SK-N-SH treated with all-trans-retinoic acid at 6 μM for 48 hours (cell line): ENCODE data around the gene HOXC10.

ENCODE experiments used
- ATAC-seq: fragments of 200-7000 bp; cut with Tn5 transposase; 3 replicates; pipeline ENCODE4 v1.9.1; 2020; ENCODE audit warnings: mild to moderate bottlenecking, moderate library complexity
- ARNTL ChIP-seq: fragments of 450-650 bp; formaldehyde crosslinking; IDR thresholded peaks from 2 replicates; pipeline ENCODE4 v1.5.0; 2020; ENCODE audit warnings: low read depth, mild to moderate bottlenecking, moderate library complexity, borderline replicate concordance
- BACH2 ChIP-seq: fragments of 250-450 bp; sonication (Bioruptor Pico); IDR thresholded peaks from 2 replicates; pipeline ENCODE4 v1.9.0; 2021; ENCODE audit warnings: mild to moderate bottlenecking, borderline replicate concordance
- CSDC2 ChIP-seq: fragments of 250-450 bp; sonication (Bioruptor Pico); IDR thresholded peaks from 2 replicates; pipeline ENCODE4 v1.5.0; 2020; ENCODE audit warnings: mild to moderate bottlenecking, moderate library complexity
- ESRRG ChIP-seq: fragments of 250-450 bp; sonication (Bioruptor Pico); IDR thresholded peaks from 2 replicates; pipeline ENCODE4 v1.6.1; 2021; ENCODE audit warnings: mild to moderate bottlenecking
- GLIS3 ChIP-seq: fragments of 250-450 bp; sonication (Bioruptor Pico); IDR thresholded peaks from 2 replicates; pipeline ENCODE4 v1.5.0; 2020; ENCODE audit warnings: mild to moderate bottlenecking, moderate library complexity
- ISL1 ChIP-seq: fragments of 250-450 bp; sonication (Bioruptor Pico); IDR thresholded peaks from 2 replicates; pipeline ENCODE4 v2.1.2; 2022; ENCODE audit warnings: mild to moderate bottlenecking, moderate library complexity
- OSR1 ChIP-seq: fragments of 250-450 bp; sonication (Bioruptor Pico); IDR thresholded peaks from 2 replicates; pipeline ENCODE4 v1.8.0; 2022; ENCODE audit warnings: moderate library complexity, mild to moderate bottlenecking, inconsistent platforms
- PPARA ChIP-seq: fragments of 250-450 bp; sonication (Bioruptor Pico); IDR thresholded peaks from 2 replicates; pipeline ENCODE4 v1.5.0; 2020; ENCODE audit warnings: mild to moderate bottlenecking, borderline replicate concordance
- RARB ChIP-seq: fragments of 250-450 bp; sonication (Bioruptor Pico); IDR thresholded peaks from 2 replicates; pipeline ENCODE4 v1.8.0; 2021; ENCODE audit warnings: mild to moderate bottlenecking, moderate library complexity
- SNAI2 ChIP-seq: fragments of 250-450 bp; sonication (Bioruptor Pico); IDR thresholded peaks from 2 replicates; pipeline ENCODE4 v1.5.0; 2020; ENCODE audit warnings: mild to moderate bottlenecking, moderate library complexity
- TCF4 ChIP-seq: fragments of 250-450 bp; sonication (Bioruptor Pico); IDR thresholded peaks from 2 replicates; pipeline ENCODE4 v1.8.0; 2021; ENCODE audit warnings: mild to moderate bottlenecking, moderate library complexity, borderline replicate concordance
- TOX ChIP-seq: fragments of 250-450 bp; sonication (Bioruptor Pico); IDR thresholded peaks from 2 replicates; pipeline ENCODE4 v1.8.0; 2021; ENCODE audit warnings: mild to moderate bottlenecking, moderate library complexity, borderline replicate concordance
- ZC3H10 ChIP-seq: fragments of 250-450 bp; sonication (Bioruptor Pico); IDR thresholded peaks from 2 replicates; pipeline ENCODE4 v1.5.1; 2021; ENCODE audit warnings: mild to moderate bottlenecking, moderate library complexity
- ZFP3 ChIP-seq: fragments of 250-450 bp; sonication (Bioruptor Pico); IDR thresholded peaks from 2 replicates; pipeline ENCODE4 v1.5.0; 2020; ENCODE audit warnings: mild to moderate bottlenecking, moderate library complexity
- ZFP30 ChIP-seq: fragments of 450-650 bp; formaldehyde crosslinking; IDR thresholded peaks from 2 replicates; pipeline ENCODE4 v1.5.0; 2022; ENCODE audit warnings: mild to moderate bottlenecking, moderate library complexity
- ZNF70 ChIP-seq: fragments of 450-650 bp; formaldehyde crosslinking; IDR thresholded peaks from 2 replicates; pipeline ENCODE4 v1.5.0; 2020; ENCODE audit warnings: mild to moderate bottlenecking, moderate library complexity
- ZNF8 ChIP-seq: fragments of 450-650 bp; formaldehyde crosslinking; IDR thresholded peaks from 2 replicates; pipeline ENCODE4 v1.5.0; 2020; ENCODE audit warnings: mild to moderate bottlenecking, moderate library complexity
- TF ChIP-seq, protein P1 (sequence below): fragments of 250-450 bp; sonication (Bioruptor Pico); IDR thresholded peaks from 2 replicates; pipeline ENCODE4 v1.5.1; 2021; ENCODE audit warnings: mild to moderate bottlenecking, moderate library complexity
- TF ChIP-seq, protein P2 (sequence below): fragments of 250-450 bp; sonication (Bioruptor Pico); IDR thresholded peaks from 2 replicates; pipeline ENCODE4 v1.5.0; 2020; ENCODE audit warnings: mild to moderate bottlenecking, moderate library complexity
- TF ChIP-seq, protein P3 (sequence below): fragments of 250-450 bp; sonication (Bioruptor Pico); IDR thresholded peaks from 2 replicates; pipeline ENCODE4 v1.8.0; 2021; ENCODE audit warnings: low read depth, mild to moderate bottlenecking, moderate library complexity, borderline replicate concordance
- TF ChIP-seq, protein P4 (sequence below): fragments of 250-450 bp; sonication (Bioruptor Pico); IDR thresholded peaks from 2 replicates; pipeline ENCODE4 v1.8.0; 2020; ENCODE audit warnings: mild to moderate bottlenecking, moderate library complexity, borderline replicate concordance
- TF ChIP-seq, protein P5 (sequence below): fragments of 250-450 bp; sonication (Bioruptor Pico); IDR thresholded peaks from 2 replicates; pipeline ENCODE4 v1.5.1; 2020; ENCODE audit warnings: low read depth, mild to moderate bottlenecking, moderate library complexity

The HOXC10 gene

DNA sequence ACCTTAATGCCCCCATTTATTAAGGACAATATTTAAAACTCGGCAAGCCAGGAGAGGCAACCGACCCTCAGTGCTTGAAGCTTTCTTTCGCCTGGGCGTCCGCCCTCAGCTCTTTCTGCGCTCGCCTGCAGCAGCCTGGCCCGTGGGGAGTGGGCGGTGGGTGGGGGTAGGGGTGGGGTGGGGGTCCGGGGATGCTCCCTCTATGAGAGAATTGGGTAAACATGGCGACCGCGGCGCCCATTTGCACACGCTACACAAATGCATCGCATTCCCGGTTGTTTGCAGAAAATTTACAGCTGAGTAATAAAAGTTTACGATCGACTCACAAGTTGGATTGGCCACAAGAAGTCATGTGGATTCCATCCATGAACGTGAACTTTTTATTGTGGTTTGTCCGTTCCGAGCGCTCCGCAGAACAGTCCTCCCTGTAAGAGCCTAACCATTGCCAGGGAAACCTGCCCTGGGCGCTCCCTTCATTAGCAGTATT lies 31.6 kb downstream of the HOXC10 start:
- TF ChIP-seq TCF4 (CRISPR knock-in tag) (no peak), BACH2 (CRISPR knock-in tag) (no peak), TOX (CRISPR knock-in tag) (no peak), ARNTL (CRISPR knock-in tag) (no peak), OSR1 (no peak), CSDC2 (CRISPR knock-in tag) (no peak), RARB (CRISPR knock-in tag) (no peak), ZFP30 (no peak), ISL1 (CRISPR knock-in tag) (no peak), ZNF70 (CRISPR knock-in tag) (no peak), PPARA (no peak), ZC3H10 (CRISPR knock-in tag) (no peak), GLIS3 (CRISPR knock-in tag) (no peak)
- TF ChIP-seq, protein P1, sequence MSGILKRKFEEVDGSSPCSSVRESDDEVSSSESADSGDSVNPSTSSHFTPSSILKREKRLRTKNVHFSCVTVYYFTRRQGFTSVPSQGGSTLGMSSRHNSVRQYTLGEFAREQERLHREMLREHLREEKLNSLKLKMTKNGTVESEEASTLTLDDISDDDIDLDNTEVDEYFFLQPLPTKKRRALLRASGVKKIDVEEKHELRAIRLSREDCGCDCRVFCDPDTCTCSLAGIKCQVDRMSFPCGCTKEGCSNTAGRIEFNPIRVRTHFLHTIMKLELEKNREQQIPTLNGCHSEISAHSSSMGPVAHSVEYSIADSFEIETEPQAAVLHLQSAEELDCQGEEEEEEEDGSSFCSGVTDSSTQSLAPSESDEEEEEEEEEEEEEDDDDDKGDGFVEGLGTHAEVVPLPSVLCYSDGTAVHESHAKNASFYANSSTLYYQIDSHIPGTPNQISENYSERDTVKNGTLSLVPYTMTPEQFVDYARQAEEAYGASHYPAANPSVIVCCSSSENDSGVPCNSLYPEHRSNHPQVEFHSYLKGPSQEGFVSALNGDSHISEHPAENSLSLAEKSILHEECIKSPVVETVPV (CRISPR knock-in tag), result no peak
- TF ChIP-seq, protein P2, sequence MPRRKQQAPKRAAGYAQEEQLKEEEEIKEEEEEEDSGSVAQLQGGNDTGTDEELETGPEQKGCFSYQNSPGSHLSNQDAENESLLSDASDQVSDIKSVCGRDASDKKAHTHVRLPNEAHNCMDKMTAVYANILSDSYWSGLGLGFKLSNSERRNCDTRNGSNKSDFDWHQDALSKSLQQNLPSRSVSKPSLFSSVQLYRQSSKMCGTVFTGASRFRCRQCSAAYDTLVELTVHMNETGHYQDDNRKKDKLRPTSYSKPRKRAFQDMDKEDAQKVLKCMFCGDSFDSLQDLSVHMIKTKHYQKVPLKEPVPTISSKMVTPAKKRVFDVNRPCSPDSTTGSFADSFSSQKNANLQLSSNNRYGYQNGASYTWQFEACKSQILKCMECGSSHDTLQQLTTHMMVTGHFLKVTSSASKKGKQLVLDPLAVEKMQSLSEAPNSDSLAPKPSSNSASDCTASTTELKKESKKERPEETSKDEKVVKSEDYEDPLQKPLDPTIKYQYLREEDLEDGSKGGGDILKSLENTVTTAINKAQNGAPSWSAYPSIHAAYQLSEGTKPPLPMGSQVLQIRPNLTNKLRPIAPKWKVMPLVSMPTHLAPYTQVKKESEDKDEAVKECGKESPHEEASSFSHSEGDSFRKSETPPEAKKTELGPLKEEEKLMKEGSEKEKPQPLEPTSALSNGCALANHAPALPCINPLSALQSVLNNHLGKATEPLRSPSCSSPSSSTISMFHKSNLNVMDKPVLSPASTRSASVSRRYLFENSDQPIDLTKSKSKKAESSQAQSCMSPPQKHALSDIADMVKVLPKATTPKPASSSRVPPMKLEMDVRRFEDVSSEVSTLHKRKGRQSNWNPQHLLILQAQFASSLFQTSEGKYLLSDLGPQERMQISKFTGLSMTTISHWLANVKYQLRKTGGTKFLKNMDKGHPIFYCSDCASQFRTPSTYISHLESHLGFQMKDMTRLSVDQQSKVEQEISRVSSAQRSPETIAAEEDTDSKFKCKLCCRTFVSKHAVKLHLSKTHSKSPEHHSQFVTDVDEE (CRISPR knock-in tag), result no peak
- peak; percentile 58 for ATAC-seq

DNA sequence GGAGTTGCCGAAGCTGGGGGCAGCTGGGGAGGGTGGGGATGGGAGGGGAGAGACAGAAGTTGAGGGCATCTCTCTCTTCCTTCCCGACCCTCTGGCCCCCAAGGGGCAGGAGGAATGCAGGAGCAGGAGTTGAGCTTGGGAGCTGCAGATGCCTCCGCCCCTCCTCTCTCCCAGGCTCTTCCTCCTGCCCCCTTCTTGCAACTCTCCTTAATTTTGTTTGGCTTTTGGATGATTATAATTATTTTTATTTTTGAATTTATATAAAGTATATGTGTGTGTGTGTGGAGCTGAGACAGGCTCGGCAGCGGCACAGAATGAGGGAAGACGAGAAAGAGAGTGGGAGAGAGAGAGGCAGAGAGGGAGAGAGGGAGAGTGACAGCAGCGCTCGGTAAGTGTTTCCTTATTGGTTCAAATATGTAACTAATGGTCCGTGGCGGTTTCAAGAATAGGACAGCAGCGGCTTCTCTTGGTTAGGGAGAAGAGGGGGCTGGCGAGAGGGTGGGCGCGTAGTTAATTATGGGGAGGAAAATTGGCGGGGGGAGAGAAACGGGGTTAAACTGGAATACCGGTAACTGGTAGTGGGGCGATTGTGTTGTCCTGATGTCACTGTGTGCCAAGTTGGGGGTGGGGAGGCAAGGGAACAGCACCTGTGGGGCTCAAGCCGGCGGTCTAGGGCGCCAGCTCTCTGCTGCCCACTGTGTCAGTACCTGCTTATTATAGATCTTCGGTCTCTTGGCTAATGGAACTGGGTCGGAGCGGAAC lies 32.3 kb downstream of the HOXC10 start:
- ATAC-seq, result peak; percentile 66
- TF ChIP-seq SNAI2 (CRISPR knock-in tag) (no peak), RARB (CRISPR knock-in tag) (no peak), PPARA (no peak), ARNTL (CRISPR knock-in tag) (no peak), OSR1 (no peak), ZFP3 (CRISPR knock-in tag) (no peak), ZFP30 (no peak), ZNF8 (CRISPR knock-in tag) (no peak), GLIS3 (CRISPR knock-in tag) (no peak), TOX (CRISPR knock-in tag) (no peak)
- TF ChIP-seq, protein P3, sequence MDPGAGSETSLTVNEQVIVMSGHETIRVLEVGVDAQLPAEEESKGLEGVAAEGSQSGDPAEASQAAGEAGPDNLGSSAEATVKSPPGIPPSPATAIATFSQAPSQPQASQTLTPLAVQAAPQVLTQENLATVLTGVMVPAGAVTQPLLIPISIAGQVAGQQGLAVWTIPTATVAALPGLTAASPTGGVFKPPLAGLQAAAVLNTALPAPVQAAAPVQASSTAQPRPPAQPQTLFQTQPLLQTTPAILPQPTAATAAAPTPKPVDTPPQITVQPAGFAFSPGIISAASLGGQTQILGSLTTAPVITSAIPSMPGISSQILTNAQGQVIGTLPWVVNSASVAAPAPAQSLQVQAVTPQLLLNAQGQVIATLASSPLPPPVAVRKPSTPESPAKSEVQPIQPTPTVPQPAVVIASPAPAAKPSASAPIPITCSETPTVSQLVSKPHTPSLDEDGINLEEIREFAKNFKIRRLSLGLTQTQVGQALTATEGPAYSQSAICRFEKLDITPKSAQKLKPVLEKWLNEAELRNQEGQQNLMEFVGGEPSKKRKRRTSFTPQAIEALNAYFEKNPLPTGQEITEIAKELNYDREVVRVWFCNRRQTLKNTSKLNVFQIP (CRISPR knock-in tag), result no peak
- TF ChIP-seq, protein P4, sequence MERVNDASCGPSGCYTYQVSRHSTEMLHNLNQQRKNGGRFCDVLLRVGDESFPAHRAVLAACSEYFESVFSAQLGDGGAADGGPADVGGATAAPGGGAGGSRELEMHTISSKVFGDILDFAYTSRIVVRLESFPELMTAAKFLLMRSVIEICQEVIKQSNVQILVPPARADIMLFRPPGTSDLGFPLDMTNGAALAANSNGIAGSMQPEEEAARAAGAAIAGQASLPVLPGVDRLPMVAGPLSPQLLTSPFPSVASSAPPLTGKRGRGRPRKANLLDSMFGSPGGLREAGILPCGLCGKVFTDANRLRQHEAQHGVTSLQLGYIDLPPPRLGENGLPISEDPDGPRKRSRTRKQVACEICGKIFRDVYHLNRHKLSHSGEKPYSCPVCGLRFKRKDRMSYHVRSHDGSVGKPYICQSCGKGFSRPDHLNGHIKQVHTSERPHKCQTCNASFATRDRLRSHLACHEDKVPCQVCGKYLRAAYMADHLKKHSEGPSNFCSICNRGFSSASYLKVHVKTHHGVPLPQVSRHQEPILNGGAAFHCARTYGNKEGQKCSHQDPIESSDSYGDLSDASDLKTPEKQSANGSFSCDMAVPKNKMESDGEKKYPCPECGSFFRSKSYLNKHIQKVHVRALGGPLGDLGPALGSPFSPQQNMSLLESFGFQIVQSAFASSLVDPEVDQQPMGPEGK (CRISPR knock-in tag), result no peak

DNA sequence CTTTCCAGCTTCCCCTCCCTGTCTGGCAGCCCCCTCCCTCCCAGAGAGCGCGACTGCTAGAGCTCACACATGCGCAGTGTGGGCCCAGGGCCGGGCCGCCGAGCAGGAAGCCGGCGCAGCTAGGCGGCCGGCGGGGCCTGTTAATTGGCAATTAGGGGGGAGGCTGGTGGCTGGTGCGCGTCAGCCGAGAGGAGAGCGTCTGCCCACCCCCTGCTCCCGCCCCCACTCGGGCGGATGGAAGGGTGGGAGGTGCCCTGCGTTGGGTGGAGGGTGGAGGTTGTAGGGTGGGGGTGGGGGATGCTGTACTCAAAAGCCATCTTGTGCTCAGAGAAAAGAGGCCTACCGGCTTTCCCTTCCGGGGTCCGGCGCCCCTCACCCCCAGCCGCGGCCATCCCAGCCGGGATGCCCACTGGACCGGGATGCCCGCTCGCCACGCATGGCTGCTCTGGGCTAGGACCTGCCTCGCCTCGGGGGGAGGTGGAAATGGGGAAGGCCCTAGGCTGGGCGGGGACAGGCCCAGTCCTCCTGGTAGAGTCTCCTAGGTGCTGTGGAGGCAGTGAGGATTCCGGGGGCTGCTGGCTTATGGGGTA lies 33.0 kb downstream of the HOXC10 start:
- ATAC-seq, result peak; percentile 85
- TF ChIP-seq ZNF70 (CRISPR knock-in tag) (no peak; the same call in 1 of the 2 replicates), ESRRG (no peak), ZNF8 (CRISPR knock-in tag) (0 out of 2 replicates have a peak, but pooled peaks have one; percentile 18), GLIS3 (CRISPR knock-in tag) (no peak), ZC3H10 (CRISPR knock-in tag) (no peak)
- TF ChIP-seq, protein P5, sequence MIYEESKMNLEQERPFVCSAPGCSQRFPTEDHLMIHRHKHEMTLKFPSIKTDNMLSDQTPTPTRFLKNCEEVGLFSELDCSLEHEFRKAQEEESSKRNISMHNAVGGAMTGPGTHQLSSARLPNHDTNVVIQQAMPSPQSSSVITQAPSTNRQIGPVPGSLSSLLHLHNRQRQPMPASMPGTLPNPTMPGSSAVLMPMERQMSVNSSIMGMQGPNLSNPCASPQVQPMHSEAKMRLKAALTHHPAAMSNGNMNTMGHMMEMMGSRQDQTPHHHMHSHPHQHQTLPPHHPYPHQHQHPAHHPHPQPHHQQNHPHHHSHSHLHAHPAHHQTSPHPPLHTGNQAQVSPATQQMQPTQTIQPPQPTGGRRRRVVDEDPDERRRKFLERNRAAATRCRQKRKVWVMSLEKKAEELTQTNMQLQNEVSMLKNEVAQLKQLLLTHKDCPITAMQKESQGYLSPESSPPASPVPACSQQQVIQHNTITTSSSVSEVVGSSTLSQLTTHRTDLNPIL, result no peak
- TF ChIP-seq, protein P4 (CRISPR knock-in tag), result peak; percentile 58; the same call in 1 of the 2 replicates
- TF ChIP-seq, protein P1 (CRISPR knock-in tag), result 0 out of 2 replicates have a peak, but pooled peaks have one; percentile 9
